Measurements from ENCODE around the gene GALNT2. TPM values are rescaled to one million over a fixed set of nuclear protein-coding genes. Genes with fewer than 3 reads are reported as not detected.

Gene GALNT2
- total and polyA plus RNA-seq, 2 of the 4 experiments (the other 2 are of a cell fraction): 50.4 to 189 TPM

GRCh38 chr1:230124186-230125128 lies 57.4 kb downstream of the GALNT2 start:
- CTCF ChIA-PET: interaction anchor here (1.7 kb wide), 1 partner anchor 14 kb away, joined by 7 read pairs; no protein-coding TSS in a partner anchor
- Histone ChIP-seq H2BK120ac (ENCODE audit: low read depth, low read length) (no peak overlapping the region), H3K9ac (ENCODE audit: low read depth, low read length) (no peak overlapping the region), H2BK20ac (ENCODE audit: low read depth, low read length) (no peak overlapping the region), H3K27ac (ENCODE audit: insufficient read depth, low read length) (no peak overlapping the region), H2AFZ (replicated peaks; ENCODE audit: low read length, poor library complexity) (no peak overlapping the region), H4K8ac (ENCODE audit: low read depth in 2 of 2, low read length in 2 of 2) (no peak overlapping the region), H3K4me2 (ENCODE audit: low read depth, low read length) (no peak overlapping the region), H2BK15ac (ENCODE audit: low read depth, low read length) (no peak overlapping the region), H3K36me3 (ENCODE audit: control insufficient read depth, insufficient read depth, low read length) (peaks cover 8% of the 10 kb centered on the region), H3K4me1 (ENCODE audit: control insufficient read depth, insufficient read depth, low read length) (peaks cover 26% of the 10 kb centered on the region), H3K14ac (replicated peaks; ENCODE audit: low read depth, low read length) (no peak overlapping the region), H2BK5ac (ENCODE audit: low read depth, low read length, poor library complexity, severe bottlenecking) (no peak overlapping the region), H3K27me3 (ENCODE audit: control insufficient read depth, insufficient read depth, low read length) (no peaks in the 10 kb centered on the region), H3K9me3 (ENCODE audit: control insufficient read depth, insufficient read depth, low read length) (no peaks in the 10 kb centered on the region), H3K4ac (ENCODE audit: low read depth, low read length) (no peak overlapping the region), H3K23ac (ENCODE audit: low read depth, low read length) (no peak overlapping the region), H3K18ac (ENCODE audit: low read depth, low read length) (no peak overlapping the region), H2AK9ac (replicated peaks; ENCODE audit: low read depth, low read length, poor library complexity) (no peak overlapping the region), H3K56ac (ENCODE audit: extremely low read depth, insufficient read depth, low read length) (no peak overlapping the region), H4K5ac (ENCODE audit: low read depth, low read length) (no peak overlapping the region), H4K91ac (ENCODE audit: insufficient read depth, low read depth, low read length) (no peak overlapping the region), H3K4me3 (ENCODE audit: insufficient read depth, low read depth, low read length) (no peak overlapping the region), H3K9me1 (ENCODE audit: insufficient read depth, low read length) (peaks cover 19% of the 10 kb centered on the region), H4K20me1 (ENCODE audit: insufficient read depth, low read length) (peaks cover 78% of the 10 kb centered on the region), H2AK5ac (ENCODE audit: low read depth, low read length) (no peak overlapping the region), H3K79me1 (ENCODE audit: low read depth in 1 of 2, low read length in 2 of 2) (peaks cover 51 to 97% of the 10 kb centered on the region in 2 experiments; a peak in 3 of 4 replicates)
- WGBS, 2 experiments (ENCODE audit: extremely low coverage in 2 of 2, insufficient read length in 1 of 2): 92% methylated on average over 2 of the region's 9 CpGs; no CpG with 5 or more reads in 1 of the 2 experiments
- intact Hi-C loops (cut with micrococcal nuclease) (no loop called here), dilution Hi-C loops (cut with HindIII; ENCODE audit: low sequenced_read_pairs, unreplicated experiment) (no loop called here), in situ Hi-C loops (cut with MboI; ENCODE audit: low sequenced_read_pairs) (no loop called here)
- DNase-seq (no peak), ATAC-seq (ENCODE audit: low read depth) (no peak)
- POLR2A ChIA-PET (ENCODE audit: unreplicated experiment): interaction anchor here (0.5 kb wide), 1 partner anchor 46 kb away, joined by 3 read pairs; no protein-coding TSS in a partner anchor
- TF ChIP-seq CHD1 (IDR thresholded peaks at IDR 0.05; ENCODE audit: low read depth, low read length): no peak
- no peak for TF ChIP-seq RCOR1 (IDR thresholded peaks at IDR 0.05; ENCODE audit: insufficient replicate concordance, low read length)
- TF ChIP-seq SMC3 (IDR thresholded peaks at IDR 0.05; ENCODE audit: low read depth, low read length): no peak
- TF ChIP-seq BHLHE40 (IDR thresholded peaks at IDR 0.05; ENCODE audit: low read depth, low read length): no peak
- no peak for TF ChIP-seq MAZ (IDR thresholded peaks at IDR 0.05; ENCODE audit: borderline replicate concordance, low read depth, low read length)
- TF ChIP-seq NFE2L2 (IDR thresholded peaks at IDR 0.05; ENCODE audit: low read depth, low read length): no peak
- TF ChIP-seq RFX5 (IDR thresholded peaks at IDR 0.05; ENCODE audit: low read depth, low read length): no peak
- TF ChIP-seq MAFK (IDR thresholded peaks at IDR 0.05; ENCODE audit: low read depth, low read length): no peak
- no peak for TF ChIP-seq FOS (IDR thresholded peaks at IDR 0.05; ENCODE audit: low read depth, low read length)
- TF ChIP-seq CEBPB (IDR thresholded peaks at IDR 0.05; ENCODE audit: low read depth, low read length): no peak
- BruUV-seq (replicated peaks): no TSS peak

All from IMR-90 (cell line).